Measurements from ENCODE around the gene ZNF90.
"Not testable (repeated sequence)": the region's sequence is repeated elsewhere in the genome, so short reads cannot be mapped to it uniquely, and the experiment has no call there.

ZNF90 gene

DNA sequence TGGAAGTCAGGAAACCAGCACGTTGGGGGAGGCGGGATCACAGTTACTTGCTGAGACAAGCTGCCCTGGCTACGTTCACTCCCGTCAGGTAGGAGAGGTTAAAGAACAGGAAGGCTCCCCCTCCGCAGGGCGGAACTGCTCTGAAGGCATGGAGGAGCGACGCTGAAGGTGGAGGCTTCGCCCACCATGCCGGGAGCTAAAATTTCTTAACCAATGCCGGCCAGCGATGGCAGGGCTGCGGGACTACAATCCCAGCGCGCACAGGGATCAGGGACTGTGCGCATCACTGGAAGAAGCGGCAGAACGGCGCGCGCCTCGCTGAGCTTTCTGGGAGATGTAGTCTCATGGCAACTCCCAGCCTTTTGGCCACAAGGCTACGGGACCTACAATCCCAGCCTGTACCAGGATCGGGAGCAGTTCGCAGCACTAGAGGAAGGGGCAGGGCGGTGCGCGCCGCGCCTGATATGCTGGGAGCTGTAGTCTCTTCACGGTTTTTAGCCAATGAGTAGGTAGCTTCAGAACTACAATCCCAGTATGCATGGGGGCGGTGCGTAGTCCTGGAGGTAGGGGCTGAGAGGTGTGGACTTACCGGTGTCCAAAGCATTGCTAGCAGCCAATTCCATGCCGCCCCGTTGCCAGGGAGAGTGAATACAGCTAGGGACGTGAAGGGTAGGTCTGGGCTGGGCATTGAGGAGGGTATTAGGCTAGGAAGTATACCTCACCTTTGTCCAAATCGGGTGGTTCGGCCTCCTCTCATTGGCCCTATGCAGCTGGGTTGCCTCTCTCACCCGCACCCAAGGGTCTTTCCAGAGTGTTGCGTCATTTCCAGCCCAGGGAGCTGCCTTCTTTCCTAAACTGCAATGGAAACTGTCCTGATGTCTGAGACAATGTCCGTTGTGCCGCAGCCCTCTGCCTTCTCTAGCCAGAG, 25.7 kb upstream of the ZNF90 start:
- peak overlapping the region; percentile 78 for H3K4me3 ChIP-seq (ENCODE audit: control insufficient read depth, low read depth, low read length)
- TF ChIP-seq, protein P1, sequence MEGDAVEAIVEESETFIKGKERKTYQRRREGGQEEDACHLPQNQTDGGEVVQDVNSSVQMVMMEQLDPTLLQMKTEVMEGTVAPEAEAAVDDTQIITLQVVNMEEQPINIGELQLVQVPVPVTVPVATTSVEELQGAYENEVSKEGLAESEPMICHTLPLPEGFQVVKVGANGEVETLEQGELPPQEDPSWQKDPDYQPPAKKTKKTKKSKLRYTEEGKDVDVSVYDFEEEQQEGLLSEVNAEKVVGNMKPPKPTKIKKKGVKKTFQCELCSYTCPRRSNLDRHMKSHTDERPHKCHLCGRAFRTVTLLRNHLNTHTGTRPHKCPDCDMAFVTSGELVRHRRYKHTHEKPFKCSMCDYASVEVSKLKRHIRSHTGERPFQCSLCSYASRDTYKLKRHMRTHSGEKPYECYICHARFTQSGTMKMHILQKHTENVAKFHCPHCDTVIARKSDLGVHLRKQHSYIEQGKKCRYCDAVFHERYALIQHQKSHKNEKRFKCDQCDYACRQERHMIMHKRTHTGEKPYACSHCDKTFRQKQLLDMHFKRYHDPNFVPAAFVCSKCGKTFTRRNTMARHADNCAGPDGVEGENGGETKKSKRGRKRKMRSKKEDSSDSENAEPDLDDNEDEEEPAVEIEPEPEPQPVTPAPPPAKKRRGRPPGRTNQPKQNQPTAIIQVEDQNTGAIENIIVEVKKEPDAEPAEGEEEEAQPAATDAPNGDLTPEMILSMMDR (IDR thresholded peaks at IDR 0.05; ENCODE audit: control insufficient read depth, insufficient read depth, low read depth, low read length, missing control alignments), result peak; percentile 5
- DNase-seq (ENCODE audit: low read depth), result peak; percentile 93

DNA sequence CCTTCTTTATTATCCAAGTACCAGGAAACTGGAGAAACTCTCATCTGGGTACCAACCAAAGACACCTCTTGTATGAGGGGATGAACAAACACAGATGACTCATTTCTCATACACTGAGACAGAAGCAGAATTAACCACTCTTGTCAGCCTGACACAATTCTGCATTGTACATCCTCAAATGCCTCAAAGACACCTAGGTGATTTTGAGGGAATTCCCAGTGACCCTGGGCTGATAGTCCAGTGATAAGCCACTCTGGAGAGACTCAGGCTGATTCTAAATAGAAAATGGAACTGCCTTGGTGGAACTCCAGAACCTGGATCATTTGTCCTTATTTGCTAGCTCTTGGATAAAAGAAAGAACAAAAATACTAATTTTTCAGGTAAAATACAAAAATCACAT, 19.1 kb upstream of the ZNF90 start:
- DNase-seq (ENCODE audit: low read depth); H3K4me3 ChIP-seq (ENCODE audit: control insufficient read depth, low read depth, low read length): not testable (repeated sequence)

DNA sequence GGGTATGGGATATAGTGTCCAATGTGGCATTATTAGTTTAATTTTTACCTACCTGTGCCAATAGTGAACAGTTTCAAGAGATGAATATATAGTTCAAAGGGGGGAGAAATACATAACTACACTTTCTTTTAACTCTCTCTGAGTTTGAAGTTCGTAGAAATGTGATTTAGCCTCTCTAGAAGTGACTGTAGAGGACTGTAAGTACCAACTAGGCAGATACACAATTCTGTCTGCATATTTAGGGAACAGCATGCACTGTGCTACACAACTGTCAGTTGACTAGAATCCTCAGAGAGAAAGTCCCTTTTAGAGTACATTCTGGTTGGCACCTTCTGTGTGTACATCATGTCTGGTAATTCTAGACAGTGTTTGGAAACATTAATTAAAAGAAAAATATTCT, 17.5 kb upstream of the ZNF90 start:
- no peak overlapping the region for H3K4me3 ChIP-seq (ENCODE audit: control insufficient read depth, low read depth, low read length)
- TF ChIP-seq, protein P1 (IDR thresholded peaks at IDR 0.05; ENCODE audit: control insufficient read depth, insufficient read depth, low read depth, low read length, missing control alignments), result no peak
- DNase-seq (ENCODE audit: low read depth), result no peak

DNA sequence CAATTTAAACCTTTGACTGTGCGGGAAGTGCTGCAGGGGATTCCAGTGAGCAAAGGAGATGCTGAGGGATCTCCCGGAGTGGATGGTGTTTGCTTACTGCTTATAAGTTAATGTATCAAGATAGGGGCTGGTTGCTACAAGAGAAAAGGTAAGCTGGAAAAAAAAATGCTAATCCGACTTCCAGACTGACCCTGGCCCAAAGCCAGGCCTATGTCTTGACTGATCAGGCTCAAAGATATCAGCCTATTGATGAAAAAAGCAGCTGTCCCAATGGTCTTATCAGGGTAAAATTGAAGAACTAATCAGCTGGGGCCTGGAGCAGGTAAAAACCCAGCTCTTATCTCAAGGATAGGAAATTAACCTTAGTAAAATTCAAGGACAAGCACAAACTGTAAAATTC, 10.9 kb upstream of the ZNF90 start:
- H3K4me3 ChIP-seq (ENCODE audit: control insufficient read depth, low read depth, low read length), result no peak overlapping the region
- TF ChIP-seq, protein P1 (IDR thresholded peaks at IDR 0.05; ENCODE audit: control insufficient read depth, insufficient read depth, low read depth, low read length, missing control alignments), result no peak
- no peak for DNase-seq (ENCODE audit: low read depth)

DNA sequence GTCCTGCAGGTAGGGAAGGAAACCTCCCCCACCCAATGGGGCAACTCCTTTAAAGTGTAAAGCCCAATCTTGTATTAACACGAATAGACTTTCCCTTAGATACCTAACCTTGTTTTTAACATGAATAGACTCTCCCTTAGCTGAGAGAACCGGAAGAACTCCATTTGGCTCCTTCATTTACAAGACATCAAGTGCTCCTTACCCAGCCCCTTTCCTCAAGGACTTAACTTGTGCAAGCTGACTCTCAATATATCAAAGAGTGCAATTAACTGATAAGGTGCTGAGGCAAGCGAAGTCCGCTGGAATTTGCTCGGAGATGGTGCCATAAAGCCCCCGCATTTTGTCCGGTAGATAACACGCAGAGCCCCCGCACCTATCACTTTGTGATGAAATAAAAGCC, 9.9 kb upstream of the ZNF90 start:
- no peak for DNase-seq (ENCODE audit: low read depth)
- TF ChIP-seq, protein P1 (IDR thresholded peaks at IDR 0.05; ENCODE audit: control insufficient read depth, insufficient read depth, low read depth, low read length, missing control alignments), result no peak
- no peak overlapping the region for H3K4me3 ChIP-seq (ENCODE audit: control insufficient read depth, low read depth, low read length)

DNA sequence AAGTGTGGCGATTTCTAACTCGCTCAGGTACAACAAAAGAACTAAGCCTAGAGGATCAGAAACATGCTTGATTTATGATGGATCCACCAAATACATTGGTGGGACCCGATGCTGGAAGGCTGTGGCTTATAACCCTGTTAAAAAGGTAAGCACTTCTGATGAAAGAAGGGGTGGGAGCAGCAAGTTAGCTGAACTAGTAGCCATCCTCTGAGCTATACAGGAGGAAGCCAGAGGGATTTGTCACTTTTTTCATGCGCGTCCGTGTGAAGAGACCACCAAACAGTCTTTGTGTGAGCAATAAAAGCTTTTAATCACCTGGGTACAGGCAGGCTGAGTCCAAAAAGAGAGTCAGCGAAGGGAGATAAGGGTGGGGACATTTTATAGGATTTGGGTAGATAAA, 9.2 kb upstream of the ZNF90 start:
- not testable (repeated sequence) for H3K4me3 ChIP-seq (ENCODE audit: control insufficient read depth, low read depth, low read length); DNase-seq (ENCODE audit: low read depth)

DNA sequence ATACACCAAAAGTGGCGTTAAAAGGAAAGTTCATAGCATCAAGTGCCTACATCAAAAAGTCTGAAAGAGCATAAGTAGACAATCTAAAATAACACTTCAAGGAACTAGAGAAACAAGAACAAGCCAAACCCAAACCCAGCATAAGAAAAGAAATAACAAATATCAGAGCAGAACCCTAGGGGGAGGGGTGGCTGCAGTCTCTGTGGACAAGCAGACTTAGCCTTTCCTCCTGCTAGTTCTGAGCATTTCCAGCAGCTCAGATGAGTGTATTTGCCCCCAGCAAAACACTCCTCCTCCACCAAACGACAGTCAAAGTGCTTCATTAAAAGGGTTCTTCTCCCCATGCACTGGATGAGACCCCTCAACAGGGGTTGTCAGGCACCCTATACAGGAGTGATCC, 7.1 kb upstream of the ZNF90 start:
- TF ChIP-seq, protein P1 (IDR thresholded peaks at IDR 0.05; ENCODE audit: control insufficient read depth, insufficient read depth, low read depth, low read length, missing control alignments), result no peak
- no peak for DNase-seq (ENCODE audit: low read depth)
- H3K4me3 ChIP-seq (ENCODE audit: control insufficient read depth, low read depth, low read length), result no peak overlapping the region
